Measurements from ENCODE around the gene PLCD4. TPM values are rescaled to one million over a fixed set of nuclear protein-coding genes. Genes with fewer than 3 reads are reported as not detected.
A peak's percentile ranks its signal among the peaks of the same experiment; 100 is the strongest.

Gene PLCD4
- polyA plus RNA-seq, 1 of the 3 experiments (the other 2 are of a cell fraction) = 8.5 TPM

- WGBS (ENCODE audit: low lambda C conversion rate) = 22% methylated on average over 12 of the region's 12 CpGs
- no peaks in the 10 kb centered on the region for H3K27me3 ChIP-seq (ENCODE audit: insufficient read depth)
- H3K9me3 ChIP-seq = no peaks in the 10 kb centered on the region
- H3K36me3 ChIP-seq (replicated peaks in 1 of 2; ENCODE audit: control insufficient read depth in 1 of 2, insufficient read depth in 2 of 2, low read length in 1 of 2) = peaks cover 36 to 48% of the 10 kb centered on the region in 2 experiments
- POLR2A ChIA-PET = interaction anchor here (1.1 to 2.5 kb wide), 4 partner anchors 10 to 63 kb away, joined by 3 to 28 read pairs (median 6); partner anchors contain the start of genes BCS1L, PLCD4 and ZNF142
- H3K9me2 ChIP-seq = no peaks in the 10 kb centered on the region
- TF ChIP-seq SMC3 (IDR thresholded peaks at IDR 0.05; ENCODE audit: low read depth, low read length) = no peak
- TF ChIP-seq FOXM1 (IDR thresholded peaks at IDR 0.05; ENCODE audit: low read depth) = no peak
- TF ChIP-seq FOXJ3 (CRISPR knock-in tag; IDR thresholded peaks at IDR 0.05) = no peak; the same call in 1 of the 2 replicates
- no peak for TF ChIP-seq YY1 (IDR thresholded peaks at IDR 0.05; ENCODE audit: low read depth)
- TF ChIP-seq MXI1 (IDR thresholded peaks at IDR 0.05; ENCODE audit: low read depth, low read length) = no peak
- TF ChIP-seq EZH2phosphoT487 (IDR thresholded peaks at IDR 0.05; ENCODE audit: borderline replicate concordance, low read depth) = no peak
- no peak for TF ChIP-seq RFX5 (IDR thresholded peaks at IDR 0.05; ENCODE audit: low read length)
- no peak for TF ChIP-seq SIN3A (IDR thresholded peaks at IDR 0.05; ENCODE audit: borderline replicate concordance, low read depth, low read length)
- no peak for TF ChIP-seq CHD2 (IDR thresholded peaks at IDR 0.05; ENCODE audit: low read length, partially characterized antibody)
- no peak for TF ChIP-seq CTCF (IDR thresholded peaks at IDR 0.05)
- no peak for TF ChIP-seq FOSL2 (IDR thresholded peaks at IDR 0.05; ENCODE audit: borderline replicate concordance, low read depth)
- no peak for TF ChIP-seq USF1 (IDR thresholded peaks at IDR 0.05; ENCODE audit: borderline replicate concordance, low read depth)
- TF ChIP-seq GATA2 (CRISPR knock-in tag; IDR thresholded peaks at IDR 0.05) = no peak
- TF ChIP-seq NRF1 (IDR thresholded peaks at IDR 0.05; ENCODE audit: low read depth, low read length) = no peak
- no peak for TF ChIP-seq NFIC (IDR thresholded peaks at IDR 0.05; ENCODE audit: borderline replicate concordance)
- no peak for TF ChIP-seq GABPA (IDR thresholded peaks at IDR 0.05; ENCODE audit: low read depth)
- no peak for TF ChIP-seq TEAD4 (IDR thresholded peaks at IDR 0.05; ENCODE audit: borderline replicate concordance, insufficient read depth)
- TF ChIP-seq IRF3 (IDR thresholded peaks at IDR 0.05; ENCODE audit: low read depth, low read length) = no peak
- peaks cover 33% of the 10 kb centered on the region for H3K79me2 ChIP-seq (ENCODE audit: insufficient read depth)
- peak overlapping the region; percentile 94 to 97 for H3K4me3 ChIP-seq (ENCODE audit: low read depth in 2 of 2, low read length in 1 of 2)
- H2AFZ ChIP-seq (ENCODE audit: low read depth) = peak overlapping the region; percentile 94; the same call in 1 of the 2 replicates
- peak overlapping the region; percentile 94 for H3K4me2 ChIP-seq
- no peak for DNase-seq
- H3K4me1 ChIP-seq (ENCODE audit: control insufficient read depth in 1 of 2, insufficient read depth in 2 of 2, low read depth in 1 of 2, low read length in 1 of 2) = peaks cover 8 to 11% of the 10 kb centered on the region in 2 experiments; a peak in 3 of 4 replicates
- no peaks in the 10 kb centered on the region; the same call in 1 of the 2 replicates for H4K20me1 ChIP-seq (ENCODE audit: insufficient read depth)
- H3F3A ChIP-seq (replicated peaks; ENCODE audit: insufficient read depth) = peaks cover 11% of the 10 kb centered on the region
- CTCF ChIA-PET = interaction anchor here (1.0 to 6.5 kb wide), 6 partner anchors 11 to 205 kb away, joined by 3 to 36 read pairs (median 8); partner anchors contain the start of genes BCS1L, TTLL4 and ZNF142
- peak overlapping the region; percentile 76 to 94 for H3K27ac ChIP-seq (ENCODE audit: low read depth in 2 of 2, low read length in 1 of 2)
- H3K9ac ChIP-seq = peak overlapping the region; percentile 87
Observed at GRCh38 chr2:218671097-218671653, 63.5 kb downstream of the PLCD4 start.

Measured in SK-N-SH (cell line).